NCI-H2029 treated with DMSO at 0.1 percent for 48 hours (cell line): ENCODE measurements around the gene ALK.

Experiments
- DNase-seq: peaks from one replicate; lab custom pipeline; 2025; lab: John Stamatoyannopoulos, UW

Gene ALK

DNA sequence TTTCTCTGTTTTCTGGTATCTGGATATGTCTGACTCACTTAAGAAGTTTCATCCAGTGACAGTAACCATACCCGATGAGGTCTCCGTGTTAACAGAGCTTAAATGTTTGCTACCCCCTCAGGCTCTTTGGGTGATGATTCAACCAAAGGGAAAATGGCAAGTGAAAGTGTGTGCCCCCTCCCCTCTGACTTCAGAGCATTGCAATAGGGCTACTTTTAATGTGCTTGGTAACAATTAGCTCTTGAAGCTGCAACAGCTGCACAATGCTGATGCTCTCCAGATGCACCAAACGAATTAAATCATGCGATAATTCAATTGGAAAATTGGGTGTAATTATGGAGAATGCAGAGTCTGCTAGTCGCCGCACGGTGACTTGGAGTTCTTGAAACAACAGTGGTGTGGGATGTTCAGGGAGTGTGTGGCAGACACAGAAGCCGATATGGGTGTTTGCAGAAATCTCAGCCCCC lies 270.7 kb downstream of the ALK start:
- DNase-seq: no peak

DNA sequence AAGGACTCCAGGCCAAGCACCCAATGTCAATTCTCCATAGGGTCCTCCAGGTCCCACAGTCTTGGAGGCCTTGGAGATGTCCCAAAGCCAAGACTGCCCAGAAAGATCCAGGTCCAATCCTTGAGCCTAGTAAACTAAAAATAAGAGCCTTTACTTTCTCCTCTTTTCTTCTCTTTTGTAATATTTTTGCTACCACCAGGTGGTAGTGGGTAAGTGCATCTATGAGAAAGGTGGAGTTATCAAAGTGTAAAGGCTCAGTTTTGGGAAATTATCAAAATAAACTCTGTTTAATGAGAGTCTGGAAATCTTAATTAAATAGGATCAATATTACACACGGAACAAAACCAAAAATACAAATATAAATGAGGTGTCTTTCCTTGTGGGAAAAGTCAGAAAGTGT lies 276.4 kb downstream of the ALK start:
- DNase-seq: no peak

GRCh38 chr2:29643196-29643595 lies 278.2 kb downstream of the ALK start:
- no peak for DNase-seq

DNA sequence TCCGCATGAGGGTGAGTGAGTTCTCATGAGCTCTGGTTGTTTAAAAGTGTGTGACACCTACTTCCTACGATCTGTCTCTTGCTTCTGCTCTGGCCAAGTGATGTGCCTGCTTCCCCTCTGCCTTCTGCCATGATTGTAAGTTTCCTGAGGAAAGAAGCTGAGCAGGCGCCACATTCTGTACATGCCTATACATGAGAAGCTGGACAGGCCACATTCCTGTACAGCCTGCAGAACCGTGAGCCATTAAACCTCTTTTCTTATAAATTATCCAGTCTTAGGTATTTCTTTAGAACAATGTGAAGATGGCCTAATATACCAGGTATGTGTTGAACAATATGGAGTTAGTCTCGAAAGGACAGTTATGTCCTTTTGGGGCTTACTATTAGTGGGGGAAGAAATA lies 281.0 kb downstream of the ALK start:
- no peak for DNase-seq

DNA sequence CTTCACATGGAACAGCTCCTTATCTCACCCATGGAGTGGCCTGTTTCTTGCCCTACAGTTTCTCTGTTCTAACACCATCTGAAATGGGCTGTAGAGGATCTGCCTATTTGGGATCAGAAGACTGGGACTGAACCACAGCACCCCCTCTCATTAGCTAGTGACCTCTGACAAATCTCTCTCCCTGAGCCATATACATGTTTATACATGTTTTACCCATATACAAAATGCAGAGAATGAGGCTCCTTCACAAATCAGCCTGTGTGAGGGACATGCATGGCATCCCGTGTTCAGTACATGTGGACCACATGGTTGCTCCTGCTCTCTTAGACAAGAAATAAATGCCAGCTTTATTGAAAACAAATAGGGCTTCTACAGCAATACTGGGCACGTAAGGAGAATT lies 282.7 kb downstream of the ALK start:
- DNase-seq: no peak

DNA sequence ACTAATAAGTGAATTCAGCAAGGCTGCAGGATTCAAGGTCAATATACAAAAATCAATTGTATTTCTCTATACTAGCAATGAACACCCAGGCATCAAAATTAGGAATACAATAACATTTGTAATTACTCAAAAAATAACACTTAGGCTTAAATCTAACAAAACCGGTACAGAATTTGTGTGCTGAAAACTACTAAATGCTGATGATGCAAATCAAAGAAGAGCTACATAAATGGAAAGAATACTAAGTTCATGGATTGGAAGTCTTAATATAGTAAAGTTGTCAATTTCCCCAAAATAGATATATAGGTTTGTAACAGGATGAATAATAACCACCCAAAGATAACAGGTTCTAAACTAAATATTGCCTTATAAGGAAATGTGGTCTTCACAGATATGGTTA lies 286.5 kb downstream of the ALK start:
- DNase-seq: no peak

DNA sequence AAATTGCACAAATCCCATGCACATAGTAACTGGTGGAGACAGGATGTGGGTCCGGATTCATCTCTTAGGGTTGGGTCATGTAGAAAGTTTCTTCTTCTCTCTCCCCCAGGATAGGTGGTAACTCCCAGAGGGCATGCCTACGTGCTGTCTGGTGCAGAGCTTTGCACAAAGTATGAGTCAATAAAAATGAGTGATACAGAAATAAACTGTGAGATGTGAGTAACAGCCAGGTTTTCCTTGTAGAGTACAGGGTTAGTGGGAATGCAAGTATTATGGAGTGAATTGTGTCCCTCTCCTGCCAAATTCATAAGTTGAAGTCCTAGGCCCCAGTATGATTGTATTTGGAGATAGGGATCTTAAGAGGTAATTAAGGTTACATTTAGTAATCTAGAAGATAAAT lies 289.4 kb downstream of the ALK start:
- no peak for DNase-seq

DNA sequence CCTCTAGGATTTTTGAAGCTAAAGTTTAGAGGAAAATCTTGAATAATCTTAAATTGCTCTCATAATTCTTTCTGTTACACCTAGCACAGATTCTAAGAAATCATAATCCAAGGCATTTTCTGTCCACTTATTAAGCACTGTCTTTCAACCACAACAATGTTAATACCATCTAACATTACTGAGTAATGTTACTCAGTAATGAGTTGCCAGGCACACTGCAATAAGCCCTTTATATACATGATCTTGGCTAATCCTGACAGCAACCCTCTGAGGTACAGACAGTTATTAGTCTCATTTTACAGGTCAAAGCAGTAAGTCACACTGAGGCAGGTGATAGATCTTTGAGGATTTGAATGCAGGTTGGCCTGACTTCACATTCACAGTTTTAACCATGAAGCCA lies 291.9 kb downstream of the ALK start:
- no peak for DNase-seq

DNA sequence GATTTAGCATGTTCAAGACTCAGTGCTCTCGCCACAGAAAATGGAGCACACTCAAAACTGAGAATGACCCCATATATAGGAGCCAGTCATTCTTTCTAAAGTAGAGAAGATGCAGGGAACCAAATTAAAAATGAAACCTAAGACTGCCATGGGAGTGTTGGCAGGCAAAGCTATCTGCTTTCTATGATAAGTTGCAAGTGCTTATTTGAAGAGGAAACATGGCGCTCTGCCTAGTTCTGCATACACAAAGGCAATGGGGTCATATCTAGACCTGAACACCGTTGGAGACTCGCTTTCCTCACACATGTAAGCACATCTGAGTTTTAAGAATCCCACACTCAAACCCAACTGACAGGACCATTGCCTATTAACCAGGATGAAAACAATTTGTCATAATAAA lies 292.5 kb downstream of the ALK start:
- DNase-seq: peak; percentile 15

DNA sequence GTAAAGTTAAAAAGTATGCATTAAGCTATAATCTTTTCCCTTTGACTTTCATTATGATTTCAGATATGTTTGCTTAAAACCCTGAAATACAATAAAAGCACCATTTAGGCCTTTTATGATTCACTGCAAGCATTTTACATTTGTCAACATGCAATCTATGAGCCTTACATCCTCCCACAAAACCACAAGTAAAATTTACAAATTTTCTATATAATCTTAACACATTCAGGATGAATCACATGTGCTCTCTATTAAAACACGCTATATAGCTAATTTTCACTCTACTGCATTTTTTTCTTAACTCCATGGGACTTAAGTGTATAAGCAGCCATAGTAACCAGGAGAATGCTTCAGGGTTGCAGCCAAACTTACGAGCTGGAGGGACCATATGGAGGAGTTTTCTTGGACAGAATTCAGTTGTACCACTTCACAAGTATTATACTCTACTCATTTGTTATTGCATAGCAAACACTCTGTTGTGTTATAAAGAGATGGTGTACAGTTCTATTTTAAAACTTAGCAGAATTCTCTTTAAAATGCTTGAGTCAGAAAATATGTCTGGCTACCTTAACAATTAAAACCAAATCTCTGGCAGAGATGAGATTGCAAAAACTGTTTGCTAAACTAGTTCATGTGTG lies 293.2 kb downstream of the ALK start:
- no peak for DNase-seq

GRCh38 chr2:29627279-29627711 lies 294.1 kb downstream of the ALK start:
- no peak for DNase-seq

GRCh38 chr2:29620890-29621289 lies 300.5 kb downstream of the ALK start:
- no peak for DNase-seq

DNA sequence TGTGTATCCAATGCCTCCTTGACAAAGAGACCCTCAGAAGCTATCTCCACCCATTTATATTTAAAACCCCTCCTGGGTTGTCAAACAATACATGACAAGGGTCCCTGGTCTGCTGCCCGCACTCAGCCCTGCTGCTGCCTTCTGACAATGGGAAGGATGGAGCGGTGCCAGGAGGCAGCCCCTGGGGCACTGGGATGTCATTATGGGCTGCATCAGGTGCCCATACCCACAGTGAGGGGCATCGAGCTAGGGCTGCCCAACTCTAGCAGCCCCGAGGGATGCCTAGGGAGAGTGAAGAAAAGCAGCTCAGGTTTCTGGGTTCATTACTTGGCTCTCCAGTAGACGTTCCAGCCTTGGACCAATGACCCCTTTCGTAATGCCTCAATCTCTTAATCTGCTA lies 301.7 kb downstream of the ALK start:
- DNase-seq: no peak

DNA sequence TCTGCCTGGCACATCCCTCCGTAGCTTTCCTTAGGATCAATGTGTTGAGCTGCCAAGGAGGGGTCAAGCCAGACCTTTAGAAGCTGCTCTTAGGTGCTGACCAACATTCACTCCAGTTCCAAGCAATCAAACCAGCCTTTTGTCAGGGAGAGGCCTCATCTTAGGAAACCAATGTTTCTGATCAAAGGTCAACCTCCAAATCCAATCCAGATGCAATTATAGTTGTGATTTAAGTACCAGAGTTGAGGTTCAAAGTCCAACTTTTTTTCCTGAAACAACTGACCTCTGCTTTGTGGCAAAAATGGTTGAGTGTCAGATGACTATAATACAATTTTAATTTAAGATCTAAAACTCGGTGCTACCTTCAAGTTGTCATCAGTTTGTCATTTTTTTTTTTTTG lies 303.4 kb downstream of the ALK start:
- DNase-seq: no peak

DNA sequence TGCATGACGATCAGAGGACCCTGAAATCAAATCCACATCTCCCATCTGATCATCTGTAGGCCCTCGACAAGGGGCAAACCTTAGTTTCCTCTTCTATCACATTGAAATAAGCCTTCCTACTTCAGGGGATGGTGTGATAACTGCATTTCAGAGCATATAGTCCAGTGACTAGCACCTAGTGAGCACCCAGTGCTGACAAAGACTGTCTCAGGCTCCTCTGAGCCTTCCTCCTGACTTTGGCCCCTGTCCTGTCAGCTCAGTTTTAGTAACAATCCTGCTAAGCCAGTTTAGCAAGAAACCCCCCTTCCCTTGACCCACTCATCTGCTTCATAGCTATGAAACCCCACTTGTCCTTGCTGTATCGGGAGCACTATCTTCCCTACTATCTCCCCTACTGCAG lies 304.0 kb downstream of the ALK start:
- no peak for DNase-seq

GRCh38 chr2:29616569-29616968 lies 304.8 kb downstream of the ALK start:
- no peak for DNase-seq

DNA sequence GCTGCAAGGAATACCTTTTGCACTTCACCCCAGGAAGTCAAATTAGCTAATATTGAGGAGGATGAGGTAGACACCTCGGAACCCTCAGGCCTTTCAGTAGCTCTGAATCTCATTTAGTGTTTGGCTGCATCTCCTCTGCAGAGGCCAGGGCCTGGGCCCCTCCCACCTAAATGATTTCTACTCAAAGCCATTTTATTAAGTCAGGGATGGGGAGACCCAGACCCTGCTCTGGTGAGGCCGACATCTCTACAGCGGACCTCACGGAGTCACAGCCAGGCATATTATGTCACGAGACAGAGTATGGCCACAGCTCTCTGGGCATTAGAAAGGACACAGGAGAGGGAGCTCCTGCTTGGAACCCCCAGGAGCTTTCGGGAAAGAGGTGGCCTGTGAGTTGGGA lies 305.5 kb downstream of the ALK start:
- no peak for DNase-seq

DNA sequence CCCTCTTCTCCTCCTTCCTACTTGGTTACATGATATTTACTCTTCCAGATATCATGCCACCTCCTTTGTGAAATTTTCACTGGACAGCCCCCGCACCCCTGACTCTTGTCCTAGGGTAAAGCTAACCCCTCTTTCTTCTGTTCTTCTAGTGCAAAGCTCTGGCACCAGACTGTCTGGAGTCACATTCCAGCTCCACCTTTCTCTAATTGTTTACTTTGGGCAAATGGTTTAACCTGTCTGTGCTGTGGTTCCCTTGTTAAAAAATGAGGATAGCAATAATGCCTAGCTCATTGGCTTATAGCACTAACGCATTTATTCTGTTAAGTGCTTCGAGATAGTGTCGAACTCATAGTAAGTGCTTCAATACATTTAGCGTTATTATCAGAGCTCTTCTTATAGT lies 306.2 kb downstream of the ALK start:
- DNase-seq: no peak

DNA sequence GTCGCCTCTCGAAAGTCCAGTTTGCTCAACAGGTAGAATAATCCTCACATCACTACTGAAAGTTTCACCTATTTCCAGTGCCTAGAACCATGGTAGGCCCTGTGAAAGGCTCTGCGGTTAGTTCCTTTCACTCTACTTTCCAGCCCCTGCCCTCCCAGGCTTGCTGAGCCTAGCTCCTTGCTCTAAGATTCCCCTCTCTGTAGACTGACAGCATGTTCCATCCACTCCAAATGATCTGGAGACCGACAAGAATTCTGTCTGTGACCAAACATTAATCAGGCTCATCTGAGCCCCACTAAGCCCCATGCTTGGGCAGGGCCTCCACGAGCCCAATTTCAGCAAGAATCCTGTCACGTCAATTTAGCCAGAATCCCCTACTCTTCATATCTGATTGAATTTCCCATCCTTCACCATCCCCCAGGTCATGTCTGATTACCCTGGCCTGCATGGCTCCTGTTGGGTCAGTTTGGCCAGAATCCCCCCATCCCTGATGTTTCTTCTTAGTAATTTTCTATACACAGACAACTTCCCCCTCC lies 307.0 kb downstream of the ALK start:
- no peak for DNase-seq

DNA sequence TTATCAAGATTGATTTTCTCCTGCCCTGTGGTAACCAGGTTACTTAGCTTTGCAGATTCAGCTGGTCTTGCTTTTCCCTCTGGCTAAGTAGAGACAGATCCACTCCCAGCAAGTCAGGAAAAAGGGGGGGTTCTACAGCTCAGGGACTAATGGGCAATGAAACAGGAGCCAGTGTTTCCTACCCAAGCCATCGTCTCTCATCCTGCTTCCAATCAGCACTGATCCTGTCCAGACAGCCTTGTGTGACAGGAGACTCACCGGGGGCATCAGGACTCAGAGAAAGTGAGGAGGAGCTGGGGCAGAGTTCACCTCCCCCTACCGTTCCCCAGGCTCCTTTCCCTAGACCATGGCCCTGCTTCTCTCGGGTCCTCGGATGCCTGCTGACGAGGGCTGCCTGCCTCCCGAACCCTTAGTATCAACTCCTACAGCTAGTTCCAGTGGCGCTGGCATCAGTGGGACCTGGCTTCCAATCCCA lies 307.6 kb downstream of the ALK start:
- no peak for DNase-seq

DNA sequence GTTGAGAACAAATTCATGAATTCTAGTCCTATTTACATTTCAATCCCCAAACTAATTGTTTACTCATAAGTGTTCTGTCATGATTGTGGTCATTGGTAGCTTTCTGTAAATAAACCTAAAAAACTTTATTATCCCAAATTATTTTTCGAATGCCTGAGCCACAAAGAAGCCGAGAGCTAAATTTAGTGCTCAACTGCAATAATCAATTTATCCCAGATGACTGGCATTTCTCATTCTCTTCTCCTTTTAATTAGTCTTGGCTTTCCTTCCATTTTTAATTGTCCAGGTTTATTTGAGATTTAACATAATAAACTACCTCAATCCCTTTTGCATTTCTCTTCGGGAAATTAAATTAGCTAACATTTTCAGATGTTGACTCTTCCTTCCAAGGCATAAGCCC lies 308.3 kb downstream of the ALK start:
- no peak for DNase-seq

DNA sequence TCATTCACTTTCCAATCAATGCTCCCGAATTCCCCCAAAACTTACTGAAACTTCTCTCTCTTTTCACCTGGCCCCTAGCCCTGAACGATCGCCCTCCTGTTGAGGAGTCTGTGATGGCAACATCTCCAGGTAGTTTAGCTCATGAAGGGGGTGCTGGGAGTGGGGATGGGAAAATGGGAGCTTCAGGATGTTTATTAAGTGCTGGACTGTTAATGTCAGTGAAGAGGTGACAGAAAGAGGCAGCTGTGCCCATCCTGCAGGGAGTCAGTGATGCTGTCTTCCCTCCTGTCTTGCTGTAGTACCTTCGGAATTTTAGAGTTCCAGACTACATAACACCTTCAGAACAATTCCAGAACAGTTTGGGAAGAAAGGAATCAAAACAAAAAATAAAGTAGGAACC lies 308.8 kb downstream of the ALK start:
- no peak for DNase-seq

DNA sequence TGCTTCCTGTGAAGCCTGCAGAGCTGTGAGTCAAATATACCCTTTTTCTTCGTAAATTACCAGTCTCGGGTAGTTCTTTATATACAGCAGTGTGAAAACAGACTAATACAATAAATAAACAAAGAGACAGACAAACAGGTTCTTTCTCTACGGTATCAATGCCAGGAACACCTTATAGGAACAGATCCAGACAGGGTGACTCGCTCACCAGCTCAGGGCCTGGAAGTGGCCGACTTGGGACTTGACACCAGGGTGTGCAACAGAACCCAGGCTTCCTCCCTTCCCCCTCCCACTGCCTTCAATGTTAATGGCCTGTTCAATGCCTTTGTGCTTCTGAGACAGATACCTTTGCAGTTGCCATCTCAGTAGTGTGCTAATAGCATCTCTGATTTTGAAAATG lies 309.5 kb downstream of the ALK start:
- no peak for DNase-seq

DNA sequence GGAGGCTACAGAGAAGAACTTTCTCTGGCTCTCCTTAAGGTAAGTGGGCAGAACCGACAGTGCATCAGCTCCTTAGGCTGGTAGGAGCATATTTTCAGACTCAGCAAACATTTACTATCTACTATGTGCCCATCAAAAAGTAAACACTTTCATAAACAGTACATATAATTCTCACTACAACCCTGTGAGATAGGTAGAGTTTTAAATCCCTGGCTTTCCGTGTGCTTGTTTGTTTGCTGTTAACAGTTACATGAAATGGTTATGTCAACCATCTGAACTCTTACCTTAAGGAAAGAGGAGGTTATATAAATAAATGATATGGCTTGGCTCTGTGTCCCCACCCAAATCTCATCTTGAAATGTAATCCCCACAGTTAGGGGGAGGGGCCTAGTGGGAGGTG lies 310.1 kb downstream of the ALK start:
- DNase-seq: no peak
